ENCODE data around the gene LTBP1. TPM values are rescaled to one million over a fixed set of nuclear protein-coding genes. Genes with fewer than 3 reads are reported as not detected.

Gene LTBP1
- total and polyA plus RNA-seq, 10 of the 15 experiments (the other 5 are each of a cell fraction or from before 2014, with no cell fraction given), result 0.01 to 0.28 (median 0.12) TPM; not detected in 2

GRCh38 chr2:32942793-32943485 is 3.8 kb upstream of the LTBP1 start:
- Histone ChIP-seq H3K4me1 (ENCODE audit: control insufficient read depth, insufficient read depth, low read length) (no peaks in the 10 kb centered on the region), H3K4me2 (ENCODE audit: control insufficient read depth, insufficient read depth) (no peak overlapping the region), H2AFZ (ENCODE audit: control insufficient read depth, low read depth, low read length) (no peak overlapping the region), H3K4me3 (no peak overlapping the region), H3K9ac (ENCODE audit: control insufficient read depth, insufficient read depth, low read length) (no peak overlapping the region), H3K36me3 (ENCODE audit: control insufficient read depth in 2 of 2, insufficient read depth in 2 of 2, low read length in 1 of 2) (no peaks in the 10 kb centered on the region), H4K20me1 (ENCODE audit: control insufficient read depth, insufficient read depth) (no peaks in the 10 kb centered on the region), H3K27ac (ENCODE audit: control insufficient read depth, insufficient read depth) (no peak overlapping the region), H3K9me3 (replicated peaks; ENCODE audit: control insufficient read depth, insufficient read depth, low read length) (no peaks in the 10 kb centered on the region; the same call in 2 of the 3 replicates), H3K27me3 (replicated peaks in 1 of 2; ENCODE audit: control insufficient read depth in 2 of 2, insufficient read depth in 2 of 2, low read length in 1 of 2) (peaks cover 0 to 4% of the 10 kb centered on the region in 2 experiments), H3K79me2 (ENCODE audit: control insufficient read depth, insufficient read depth, low read length) (no peaks in the 10 kb centered on the region)
- TF ChIP-seq PML (IDR thresholded peaks at IDR 0.05; ENCODE audit: low read length) (no peak), RELB (IDR thresholded peaks at IDR 0.05; ENCODE audit: low read depth) (no peak), ZSCAN29 (IDR thresholded peaks at IDR 0.05) (no peak)
- WGBS (ENCODE audit: insufficient coverage, insufficient replicate concordance, low lambda C conversion rate, missing lambda C conversion rate), result 59% methylated on average over 4 of the region's 4 CpGs
- intact Hi-C loops (cut with micrococcal nuclease; ENCODE audit: unreplicated experiment), result loop anchor here (10.0 kb wide), 1 partner anchor 642 kb away; no protein-coding TSS in a partner anchor
- CTCF ChIA-PET, result no interaction called here
- BruUV-seq (replicated peaks), result no TSS peak
- in situ Hi-C loops (cut with MboI), result loop anchor here (10.0 kb wide), 1 partner anchor 168 kb away; no protein-coding TSS in a partner anchor
- POLR2A ChIA-PET, result no interaction called here
- RAD21 ChIA-PET (ENCODE audit: unreplicated experiment), result no interaction called here
- ATAC-seq (no peak), DNase-seq (ENCODE audit: low read depth, low spot score) (no peak), FAIRE-seq (no peak)
- SMC1A ChIA-PET (ENCODE audit: uncharacterized antibody, unreplicated experiment), result no interaction called here

- SMC1A ChIA-PET (ENCODE audit: uncharacterized antibody, unreplicated experiment), result interaction anchor here (0.6 to 1.2 kb wide), 4 partner anchors 15 to 95 kb away, joined by 3 to 6 read pairs (median 3); no protein-coding TSS in a partner anchor
- RAD21 ChIA-PET (ENCODE audit: unreplicated experiment), result no interaction called here
- H3K27me3 ChIP-seq (replicated peaks in 1 of 2; ENCODE audit: control insufficient read depth in 2 of 2, insufficient read depth in 2 of 2, low read length in 1 of 2), result peaks cover 0 to 6% of the 10 kb centered on the region in 2 experiments
- H3K4me3 ChIP-seq, result no peak overlapping the region
- H3K27ac ChIP-seq (ENCODE audit: control insufficient read depth, insufficient read depth), result no peak overlapping the region
- POLR2A ChIA-PET, result no interaction called here
- no peaks in the 10 kb centered on the region for H4K20me1 ChIP-seq (ENCODE audit: control insufficient read depth, insufficient read depth)
- no peaks in the 10 kb centered on the region; the same call in 2 of the 3 replicates for H3K9me3 ChIP-seq (replicated peaks; ENCODE audit: control insufficient read depth, insufficient read depth, low read length)
- no peaks in the 10 kb centered on the region for H3K79me2 ChIP-seq (ENCODE audit: control insufficient read depth, insufficient read depth, low read length)
- no peaks in the 10 kb centered on the region for H3K36me3 ChIP-seq (ENCODE audit: control insufficient read depth in 2 of 2, insufficient read depth in 2 of 2, low read length in 1 of 2)
- 62% methylated on average over 2 of the region's 2 CpGs for WGBS (ENCODE audit: insufficient coverage, insufficient replicate concordance, low lambda C conversion rate, missing lambda C conversion rate)
- no peak for DNase-seq (ENCODE audit: low read depth, low spot score)
- intact Hi-C loops (cut with micrococcal nuclease; ENCODE audit: unreplicated experiment), result loop anchor here (5.0 to 10.0 kb wide), 3 partner anchors 393 to 640 kb away; no protein-coding TSS in a partner anchor
- H3K4me1 ChIP-seq (ENCODE audit: control insufficient read depth, insufficient read depth, low read length), result no peaks in the 10 kb centered on the region
- BruUV-seq (replicated peaks), result no TSS peak
- no peak for FAIRE-seq
- in situ Hi-C loops (cut with MboI), result loop anchor here (10.0 kb wide), 1 partner anchor 170 kb away; no protein-coding TSS in a partner anchor
- CTCF ChIA-PET, result interaction anchor here (0.7 kb wide), 1 partner anchor 434 kb away, joined by 3 read pairs; no protein-coding TSS in a partner anchor
- H3K9ac ChIP-seq (ENCODE audit: control insufficient read depth, insufficient read depth, low read length), result no peak overlapping the region
- H3K4me2 ChIP-seq (ENCODE audit: control insufficient read depth, insufficient read depth), result no peak overlapping the region
- ATAC-seq, result no peak
- H2AFZ ChIP-seq (ENCODE audit: control insufficient read depth, low read depth, low read length), result no peak overlapping the region
- TF ChIP-seq ZBTB33 (IDR thresholded peaks at IDR 0.05) (no peak), PRDM15 (CRISPR knock-in tag; IDR thresholded peaks at IDR 0.05) (no peak), TCF12 (IDR thresholded peaks at IDR 0.05; ENCODE audit: low read depth, low read length) (no peak), NR2F1 (conservative IDR thresholded peaks at IDR 0.05) (no peak), TAF1 (IDR thresholded peaks at IDR 0.05; ENCODE audit: borderline replicate concordance, low read depth, low read length) (no peak), PAX8 (IDR thresholded peaks at IDR 0.05) (no peak)
These were observed 1.5 kb upstream of the LTBP1 start for GRCh38 chr2:32945286-32945685.

Measured in GM12878 (cell line).